Measurements from ENCODE around the gene PSMB7. TPM values are rescaled to one million over a fixed set of nuclear protein-coding genes. Genes with fewer than 3 reads are reported as not detected.

The PSMB7 gene
- total RNA-seq, 2 experiments from 2014 or later = 155 to 170 TPM

DNA sequence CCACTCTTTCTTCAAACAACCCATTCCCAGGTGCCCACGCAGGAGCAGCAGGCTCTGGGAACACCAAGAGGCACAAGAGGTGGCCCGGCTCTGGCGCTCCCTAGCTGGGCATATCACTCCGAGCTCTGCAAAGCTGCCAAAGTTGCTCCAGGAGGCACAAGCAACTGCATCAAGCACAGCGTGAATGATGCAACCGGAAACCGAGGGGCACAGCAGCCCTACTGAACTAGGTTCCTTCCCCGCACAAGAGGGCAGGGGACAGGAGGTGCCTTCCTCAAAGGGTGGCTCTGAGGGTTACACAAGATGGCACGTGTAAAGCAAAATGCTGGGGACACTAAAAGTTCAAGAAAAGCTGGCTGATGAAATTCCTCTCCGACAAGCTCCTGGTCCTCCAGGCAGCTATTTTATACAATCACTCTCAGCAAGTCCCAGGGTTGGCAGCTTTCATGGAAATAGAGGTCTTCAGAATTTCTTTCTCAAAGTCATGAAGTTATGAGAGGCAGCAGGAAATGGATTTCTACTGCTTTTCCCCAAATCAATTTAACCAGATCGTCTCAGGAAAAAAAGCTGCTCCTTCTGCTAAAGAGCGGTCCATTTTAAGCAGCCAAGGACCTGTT lies 22.9 kb downstream of the PSMB7 start:
- no peaks in the 10 kb centered on the region for H3K9me3 Mint-ChIP-seq
- DNase-seq (no peak), ATAC-seq (no peak)
- no peaks in the 10 kb centered on the region for H3K27me3 Mint-ChIP-seq
- H3K4me3 Mint-ChIP-seq = no peak overlapping the region
- intact Hi-C loops (cut with micrococcal nuclease) = loop anchor here (10.0 kb wide), 1 partner anchor 268 kb away; no protein-coding TSS in a partner anchor
- peaks cover 3% of the 10 kb centered on the region for H3K36me3 Mint-ChIP-seq (ENCODE audit: low read depth)
- H3K27ac Mint-ChIP-seq = no peak overlapping the region
- TF ChIP-seq, protein P1, sequence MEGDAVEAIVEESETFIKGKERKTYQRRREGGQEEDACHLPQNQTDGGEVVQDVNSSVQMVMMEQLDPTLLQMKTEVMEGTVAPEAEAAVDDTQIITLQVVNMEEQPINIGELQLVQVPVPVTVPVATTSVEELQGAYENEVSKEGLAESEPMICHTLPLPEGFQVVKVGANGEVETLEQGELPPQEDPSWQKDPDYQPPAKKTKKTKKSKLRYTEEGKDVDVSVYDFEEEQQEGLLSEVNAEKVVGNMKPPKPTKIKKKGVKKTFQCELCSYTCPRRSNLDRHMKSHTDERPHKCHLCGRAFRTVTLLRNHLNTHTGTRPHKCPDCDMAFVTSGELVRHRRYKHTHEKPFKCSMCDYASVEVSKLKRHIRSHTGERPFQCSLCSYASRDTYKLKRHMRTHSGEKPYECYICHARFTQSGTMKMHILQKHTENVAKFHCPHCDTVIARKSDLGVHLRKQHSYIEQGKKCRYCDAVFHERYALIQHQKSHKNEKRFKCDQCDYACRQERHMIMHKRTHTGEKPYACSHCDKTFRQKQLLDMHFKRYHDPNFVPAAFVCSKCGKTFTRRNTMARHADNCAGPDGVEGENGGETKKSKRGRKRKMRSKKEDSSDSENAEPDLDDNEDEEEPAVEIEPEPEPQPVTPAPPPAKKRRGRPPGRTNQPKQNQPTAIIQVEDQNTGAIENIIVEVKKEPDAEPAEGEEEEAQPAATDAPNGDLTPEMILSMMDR (IDR thresholded peaks at IDR 0.05) = no peak
- ChIA-PET CTCF (interaction anchor here (0.5 to 4.4 kb wide), 8 partner anchors 8 to 265 kb away, joined by 3 to 14 read pairs (median 4); no protein-coding TSS in a partner anchor), POLR2A (interaction anchor here (1.0 to 1.4 kb wide), 3 partner anchors 8 to 18 kb away, joined by 3 to 4 read pairs (median 3); no protein-coding TSS in a partner anchor)
- H3K4me1 Mint-ChIP-seq (ENCODE audit: low read depth) = peaks cover 67% of the 10 kb centered on the region

DNA sequence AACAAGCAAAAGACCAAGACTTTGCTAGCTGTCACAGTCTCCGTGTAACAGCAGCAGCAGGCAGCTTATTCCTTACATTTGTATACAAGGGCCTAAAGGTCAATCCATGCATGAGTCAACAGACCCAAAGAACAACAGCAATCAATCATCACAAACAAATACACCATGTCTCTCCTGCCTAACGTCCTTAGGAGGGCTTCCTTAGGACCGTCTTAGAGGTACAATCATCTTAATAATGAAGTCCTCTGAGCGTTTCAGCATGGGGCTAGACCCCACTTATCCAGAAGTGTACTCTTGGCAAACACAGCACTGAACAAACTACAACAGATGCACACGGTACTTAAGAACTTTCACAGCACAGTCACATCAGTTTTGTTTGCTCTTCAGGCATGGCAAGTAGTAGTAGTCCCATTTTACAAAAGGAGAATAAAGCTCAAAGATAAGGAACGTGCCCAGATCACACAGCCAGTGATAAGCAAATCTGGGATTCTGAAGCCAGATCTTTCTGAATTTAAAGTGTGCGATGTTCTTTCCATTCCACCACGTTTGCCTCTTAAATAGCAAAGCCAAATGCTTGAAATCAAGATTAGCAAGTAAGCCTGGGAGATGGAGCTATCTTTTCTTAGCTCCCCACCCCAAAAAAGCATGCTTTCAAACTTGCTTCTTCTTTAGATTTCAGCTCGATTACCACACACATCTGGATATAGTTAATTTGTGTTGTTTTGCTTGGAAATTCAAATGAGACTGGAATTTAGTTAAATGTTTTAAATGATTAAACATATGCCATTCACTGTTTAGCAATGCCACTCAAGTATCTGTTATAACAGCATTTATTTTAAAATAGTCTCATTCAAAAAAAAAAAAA lies 24.2 kb downstream of the PSMB7 start:
- no peaks in the 10 kb centered on the region for H3K9me3 Mint-ChIP-seq
- ChIA-PET POLR2A (no interaction called here), CTCF (interaction anchor here (0.9 to 4.4 kb wide), 8 partner anchors 13 to 264 kb away, joined by 3 to 14 read pairs (median 4); no protein-coding TSS in a partner anchor)
- peaks cover 69% of the 10 kb centered on the region for H3K4me1 Mint-ChIP-seq (ENCODE audit: low read depth)
- no peak for ATAC-seq
- TF ChIP-seq, protein P1 (IDR thresholded peaks at IDR 0.05) = no peak
- DNase-seq = no peak
- intact Hi-C loops (cut with micrococcal nuclease) = loop anchor here (10.0 kb wide), 1 partner anchor 266 kb away; no protein-coding TSS in a partner anchor
- H3K4me3 Mint-ChIP-seq = no peak overlapping the region
- H3K27me3 Mint-ChIP-seq = no peaks in the 10 kb centered on the region
- H3K27ac Mint-ChIP-seq = no peak overlapping the region
- peaks cover 7% of the 10 kb centered on the region for H3K36me3 Mint-ChIP-seq (ENCODE audit: low read depth)

DNA sequence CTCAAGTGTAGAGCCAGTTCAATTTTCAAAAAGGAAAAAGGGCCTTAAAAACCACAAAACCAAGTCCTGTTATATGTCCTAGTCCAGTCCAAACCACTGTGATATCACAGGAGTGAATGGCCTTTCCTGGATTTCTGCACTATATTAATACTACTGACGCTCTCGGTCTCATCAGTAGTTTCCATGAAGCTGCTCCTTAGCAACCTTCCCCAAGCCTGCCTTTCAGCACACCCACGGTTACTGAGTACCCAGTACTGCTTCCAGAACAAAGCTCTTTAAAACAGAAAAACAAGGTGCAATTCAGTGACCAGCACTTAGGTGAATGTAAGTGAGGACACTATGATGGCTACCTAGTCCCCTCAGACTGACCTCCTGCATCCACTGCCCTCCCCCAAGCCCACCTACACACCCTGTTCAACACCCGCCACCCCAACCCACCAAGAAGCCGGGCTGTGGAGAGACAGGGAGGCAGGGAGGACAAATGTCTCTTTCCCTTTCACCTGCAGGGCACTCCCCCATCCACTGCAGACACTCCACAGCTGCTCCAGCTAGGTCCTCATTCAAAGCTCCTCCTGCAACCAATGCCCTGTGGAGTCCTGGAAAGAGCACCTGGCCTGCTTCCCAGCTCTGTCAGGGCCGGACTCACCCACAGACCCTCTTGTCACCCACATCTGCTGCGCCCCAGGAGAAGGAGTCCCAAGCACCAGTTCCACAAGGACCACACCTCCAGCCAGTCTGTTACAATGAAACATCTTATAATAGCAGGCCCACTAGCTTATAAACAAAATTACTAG lies 25.9 kb downstream of the PSMB7 start:
- no peaks in the 10 kb centered on the region for H3K27me3 Mint-ChIP-seq
- no peak for ATAC-seq
- peak overlapping the region; percentile 21 for H3K27ac Mint-ChIP-seq
- ChIA-PET CTCF (interaction anchor here (1.0 to 4.4 kb wide), 5 partner anchors 14 to 262 kb away, joined by 3 to 14 read pairs (median 5); no protein-coding TSS in a partner anchor), POLR2A (interaction anchor here (1.2 kb wide), 1 partner anchor 9 kb away, joined by 3 read pairs; no protein-coding TSS in a partner anchor)
- TF ChIP-seq, protein P1 (IDR thresholded peaks at IDR 0.05) = no peak
- peaks cover 11% of the 10 kb centered on the region for H3K36me3 Mint-ChIP-seq (ENCODE audit: low read depth)
- peaks cover 58% of the 10 kb centered on the region for H3K4me1 Mint-ChIP-seq (ENCODE audit: low read depth)
- intact Hi-C loops (cut with micrococcal nuclease) = no loop called here
- no peak for DNase-seq
- no peaks in the 10 kb centered on the region for H3K9me3 Mint-ChIP-seq
- no peak overlapping the region for H3K4me3 Mint-ChIP-seq

DNA sequence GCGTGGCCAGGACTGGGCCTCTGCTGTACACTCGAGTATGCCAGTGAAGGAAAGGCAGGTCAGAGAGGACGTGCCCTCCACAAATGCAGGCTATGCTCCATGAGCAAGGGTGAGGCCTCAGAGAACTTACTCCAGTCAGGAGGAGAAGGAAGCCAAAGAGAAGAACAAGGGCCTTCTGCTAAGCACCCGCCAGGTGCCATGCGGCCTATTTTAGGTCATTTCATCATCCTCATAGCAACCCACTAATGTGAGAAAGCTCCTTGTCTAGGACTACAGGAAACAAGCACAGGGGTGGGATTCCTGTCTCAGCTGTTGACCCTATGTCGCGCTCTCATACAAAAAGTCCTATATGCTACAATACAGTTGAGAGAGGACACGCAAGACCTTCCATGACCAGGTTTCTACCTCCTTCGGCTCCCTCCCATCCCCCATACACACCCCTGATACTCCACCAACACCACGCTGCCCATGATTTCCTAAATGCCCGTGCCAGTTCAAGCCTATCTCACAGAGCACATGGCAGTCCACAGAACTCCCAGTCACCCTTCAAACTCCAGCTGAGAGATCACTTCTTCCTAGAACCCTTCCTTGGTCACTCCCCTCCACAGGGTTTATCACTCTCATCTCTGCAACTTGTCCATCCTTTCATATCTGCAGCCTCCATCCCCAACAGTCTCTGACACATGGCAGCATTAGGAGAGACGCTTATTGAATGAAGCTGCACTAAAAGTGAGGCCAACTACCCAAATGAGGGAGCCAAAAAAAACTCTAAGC lies 26.8 kb downstream of the PSMB7 start:
- no peak for DNase-seq
- Mint-ChIP-seq H3K4me3 (no peak overlapping the region), H3K36me3 (ENCODE audit: low read depth) (peaks cover 13% of the 10 kb centered on the region), H3K27me3 (no peaks in the 10 kb centered on the region), H3K27ac (no peak overlapping the region), H3K9me3 (no peaks in the 10 kb centered on the region), H3K4me1 (ENCODE audit: low read depth) (peaks cover 49% of the 10 kb centered on the region)
- POLR2A ChIA-PET = interaction anchor here (0.7 to 1.2 kb wide), 2 partner anchors 10 to 275 kb away, joined by 3 read pairs; no protein-coding TSS in a partner anchor
- ATAC-seq = no peak
- intact Hi-C loops (cut with micrococcal nuclease) = no loop called here
- CTCF ChIA-PET = interaction anchor here (1.0 to 1.5 kb wide), 3 partner anchors 9 to 148 kb away, joined by 3 to 5 read pairs (median 3); no protein-coding TSS in a partner anchor
- TF ChIP-seq, protein P1 (IDR thresholded peaks at IDR 0.05) = no peak
